Trophoblast cell (in vitro differentiated cells and primary cell): ENCODE measurements around the gene HTT.

Experiments used
- DNase-seq, 2 donors: peaks; one replicate each; pipeline ENCODE4 v3.0.0-alpha.2; 2016
- H2AFZ ChIP-seq: 2 replicates; pipeline ENCODE4 v1.6.1; 2013; ENCODE audit warnings: low read length, moderate library complexity, mild to moderate bottlenecking; ENCODE audit not compliant: insufficient read depth, poor library complexity
- H2AK5ac ChIP-seq: 2 replicates; pipeline ENCODE4 v1.6.1; 2013; ENCODE audit warnings: mild to moderate bottlenecking, low read length
- H2BK120ac ChIP-seq: 2 replicates; pipeline ENCODE4 v1.6.1; 2013; ENCODE audit warnings: low read length, mild to moderate bottlenecking, moderate library complexity; ENCODE audit not compliant: insufficient read depth, poor library complexity
- H2BK12ac ChIP-seq: 2 replicates; pipeline ENCODE4 v1.6.1; 2013; ENCODE audit warnings: mild to moderate bottlenecking, low read length, moderate library complexity
- H2BK5ac ChIP-seq: 2 replicates; pipeline ENCODE4 v1.6.1; 2013; ENCODE audit warnings: low read length, low read depth, moderate library complexity, mild to moderate bottlenecking; ENCODE audit not compliant: poor library complexity
- H3K14ac ChIP-seq: 2 replicates; pipeline ENCODE4 v1.6.1; 2013; ENCODE audit warnings: mild to moderate bottlenecking, low read length
- H3K18ac ChIP-seq: 2 replicates; pipeline ENCODE4 v1.6.1; 2013; ENCODE audit warnings: mild to moderate bottlenecking, low read length
- H3K23ac ChIP-seq: 2 replicates; pipeline ENCODE4 v1.6.1; 2013; ENCODE audit warnings: low read length
- H3K27ac ChIP-seq: 2 replicates; pipeline ENCODE4 v1.5.1; 2013; ENCODE audit warnings: low read depth, mild to moderate bottlenecking, inconsistent platforms, low read length, moderate library complexity
- H3K27me3 ChIP-seq: 2 replicates; pipeline ENCODE4 v1.6.1; 2013; ENCODE audit warnings: inconsistent platforms, mild to moderate bottlenecking, low read length, moderate library complexity; ENCODE audit not compliant: insufficient read depth
- H3K36me3 ChIP-seq, 2 experiments: 1 replicate in 1 of 2; 2 replicates in 1 of 2; pipeline ENCODE4 v1.6.1; 2013; ENCODE audit warnings: low read length in 2 of 2, mild to moderate bottlenecking in 2 of 2, moderate library complexity in 1 of 2; ENCODE audit not compliant: insufficient read depth in 2 of 2, control insufficient read depth in 1 of 2
- H3K4ac ChIP-seq: 2 replicates; pipeline ENCODE4 v1.6.1; 2013; ENCODE audit warnings: low read depth, mild to moderate bottlenecking, low read length, moderate library complexity
- H3K4me1 ChIP-seq, 2 experiments: 1 replicate in 1 of 2; 2 replicates in 1 of 2; pipeline ENCODE4 v1.6.1; 2013; ENCODE audit warnings: low read length in 2 of 2, mild to moderate bottlenecking in 2 of 2, moderate library complexity in 1 of 2; ENCODE audit not compliant: insufficient read depth in 2 of 2, control insufficient read depth in 1 of 2
- H3K4me2 ChIP-seq: 2 replicates; pipeline ENCODE4 v1.6.1; 2013; ENCODE audit warnings: inconsistent platforms, mild to moderate bottlenecking, low read length, moderate library complexity
- H3K4me3 ChIP-seq: 2 replicates; pipeline ENCODE4 v1.5.1; 2013; ENCODE audit warnings: mild to moderate bottlenecking, low read depth, low read length, inconsistent platforms
- H3K79me1 ChIP-seq: one replicate; pipeline ENCODE4 v1.6.1; 2013; ENCODE audit warnings: low read length
- H3K79me2 ChIP-seq: 2 replicates; pipeline ENCODE4 v1.6.1; 2013; ENCODE audit warnings: low read length, mild to moderate bottlenecking; ENCODE audit not compliant: control insufficient read depth, insufficient read depth, poor library complexity
- H3K9ac ChIP-seq: 2 replicates; pipeline ENCODE4 v1.6.1; 2013; ENCODE audit warnings: mild to moderate bottlenecking, low read length
- H3K9me3 ChIP-seq: 2 replicates; pipeline ENCODE4 v1.6.1; 2013; ENCODE audit warnings: low read depth, mild to moderate bottlenecking, control low read depth, inconsistent platforms, low read length; ENCODE audit not compliant: insufficient read depth
- H4K12ac ChIP-seq: 2 replicates; pipeline ENCODE4 v1.6.1; 2013; ENCODE audit warnings: low read depth, mild to moderate bottlenecking, low read length, moderate library complexity
- H4K8ac ChIP-seq: 2 replicates; pipeline ENCODE4 v1.6.1; 2013; ENCODE audit warnings: low read depth, mild to moderate bottlenecking, low read length, moderate library complexity
- H4K91ac ChIP-seq: one replicate; pipeline ENCODE4 v1.6.1; 2013; ENCODE audit warnings: low read depth, mild to moderate bottlenecking, low read length, moderate library complexity
- WGBS: extraction: QIAGEN DNeasy Blood & Tissue Kit; methylation state at CpG from one replicate; pipeline ENCODE4 v1.1.7; 2013; ENCODE audit warnings: missing lambda C conversion rate; ENCODE audit not compliant: insufficient read length, insufficient coverage; ENCODE audit errors: extremely low coverage; 5-methylcytosine and 5-hydroxymethylcytosine counted together

HTT gene

DNA sequence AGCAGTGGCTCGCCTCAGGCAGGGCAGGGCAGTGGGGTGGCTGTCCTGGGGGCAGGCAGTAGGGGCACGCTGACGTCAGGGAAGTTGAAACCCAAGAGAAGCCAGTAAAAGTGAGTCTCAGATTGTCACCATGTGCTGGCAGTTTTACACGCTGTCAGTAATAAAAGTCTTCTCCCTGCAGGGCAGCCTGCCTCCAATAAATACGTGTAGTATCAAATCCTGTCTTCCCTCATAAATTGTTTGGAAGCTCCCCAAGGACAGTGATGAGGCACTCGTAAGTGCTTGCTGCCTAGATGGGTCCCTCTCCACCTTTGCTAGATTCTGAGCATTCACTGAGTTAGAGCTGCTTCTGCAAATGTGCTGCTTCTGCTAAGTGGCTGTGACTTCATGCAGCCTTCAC is 113.6 kb downstream of the HTT start:
- no peak for DNase-seq
- H4K8ac ChIP-seq = no peak overlapping the region
- no peak overlapping the region for H2BK12ac ChIP-seq
- WGBS = no CpG with 5 or more reads among the region's 6 CpGs
- no peak overlapping the region for H3K4me2 ChIP-seq
- H3K4me1 ChIP-seq = no peaks in the 10 kb centered on the region
- no peak overlapping the region for H2BK5ac ChIP-seq
- H2AFZ ChIP-seq = no peak overlapping the region
- H3K9ac ChIP-seq = no peak overlapping the region
- H3K23ac ChIP-seq = no peak overlapping the region
- H4K91ac ChIP-seq = no peak overlapping the region
- no peak overlapping the region for H3K18ac ChIP-seq
- no peak overlapping the region for H3K4ac ChIP-seq
- no peak overlapping the region for H3K14ac ChIP-seq
- H3K79me2 ChIP-seq = no peaks in the 10 kb centered on the region
- no peak overlapping the region for H4K12ac ChIP-seq
- no peaks in the 10 kb centered on the region for H3K79me1 ChIP-seq
- H2BK120ac ChIP-seq = no peak overlapping the region
- no peaks in the 10 kb centered on the region for H3K27me3 ChIP-seq
- H3K36me3 ChIP-seq = peaks cover 29 to 44% of the 10 kb centered on the region in 2 experiments
- no peak overlapping the region for H3K27ac ChIP-seq
- H3K9me3 ChIP-seq = no peaks in the 10 kb centered on the region
- no peak overlapping the region for H3K4me3 ChIP-seq
- H2AK5ac ChIP-seq = no peak overlapping the region

DNA sequence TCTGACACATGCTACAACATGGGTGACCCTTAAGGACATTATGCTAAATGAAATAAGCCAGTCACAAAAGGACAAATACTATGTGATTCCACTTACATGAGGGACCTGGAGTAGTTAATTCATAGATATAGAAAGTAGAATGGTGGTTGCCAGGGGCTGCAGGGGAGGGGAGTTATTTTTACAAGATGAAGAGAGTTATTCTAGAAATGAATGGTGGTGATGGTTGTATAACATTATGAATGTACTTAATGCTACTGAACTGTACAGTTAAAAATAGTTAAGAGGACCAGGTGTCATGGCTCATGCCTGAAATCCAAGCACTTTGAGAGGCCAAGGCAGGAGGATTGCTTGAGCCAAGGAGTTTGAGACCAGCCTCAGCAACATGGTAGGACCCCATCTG is 115.0 kb downstream of the HTT start:
- no peak overlapping the region for H3K14ac ChIP-seq
- H3K4me3 ChIP-seq = no peak overlapping the region
- no peak overlapping the region for H3K27ac ChIP-seq
- H2AK5ac ChIP-seq = no peak overlapping the region
- DNase-seq = no peak
- H3K79me1 ChIP-seq = no peaks in the 10 kb centered on the region
- H3K9ac ChIP-seq = no peak overlapping the region
- peaks cover 27 to 35% of the 10 kb centered on the region in 2 experiments for H3K36me3 ChIP-seq
- no peak overlapping the region for H2BK120ac ChIP-seq
- no peaks in the 10 kb centered on the region for H3K9me3 ChIP-seq
- no peak overlapping the region for H3K18ac ChIP-seq
- no peak overlapping the region for H2BK5ac ChIP-seq
- no peak overlapping the region for H4K91ac ChIP-seq
- H2BK12ac ChIP-seq = no peak overlapping the region
- H3K4me2 ChIP-seq = no peak overlapping the region
- H4K8ac ChIP-seq = no peak overlapping the region
- H3K4me1 ChIP-seq = no peaks in the 10 kb centered on the region
- H3K79me2 ChIP-seq = no peaks in the 10 kb centered on the region
- H3K27me3 ChIP-seq = no peaks in the 10 kb centered on the region
- H3K4ac ChIP-seq = no peak overlapping the region
- no peak overlapping the region for H2AFZ ChIP-seq
- H3K23ac ChIP-seq = no peak overlapping the region
- no peak overlapping the region for H4K12ac ChIP-seq

DNA sequence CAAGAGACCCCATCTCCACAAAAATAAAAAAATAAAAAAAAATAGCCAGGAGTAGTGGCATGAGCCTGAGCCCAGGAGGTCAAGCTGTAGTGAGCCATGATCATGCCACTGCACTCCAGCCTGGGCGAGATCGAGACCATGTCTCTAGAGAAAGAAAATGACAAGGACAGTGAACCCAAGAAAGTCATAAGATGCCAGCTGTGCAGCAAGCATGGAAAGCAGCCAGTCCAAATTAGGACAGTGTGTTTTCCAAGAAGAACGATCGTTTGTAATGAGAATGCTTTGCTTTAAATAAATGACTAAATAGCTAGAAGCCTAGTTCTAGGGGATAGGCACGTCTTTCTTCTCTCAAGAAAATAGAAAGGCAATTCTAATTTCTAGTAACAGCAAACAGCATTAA is 116.1 kb downstream of the HTT start:
- H4K12ac ChIP-seq = no peak overlapping the region
- H3K4ac ChIP-seq = no peak overlapping the region
- no peak overlapping the region for H2BK5ac ChIP-seq
- H3K23ac ChIP-seq = no peak overlapping the region
- no peak overlapping the region for H2BK12ac ChIP-seq
- no peak overlapping the region for H3K9ac ChIP-seq
- H3K79me1 ChIP-seq = no peaks in the 10 kb centered on the region
- no peaks in the 10 kb centered on the region for H3K4me1 ChIP-seq
- H3K4me3 ChIP-seq = no peak overlapping the region
- H3K14ac ChIP-seq = no peak overlapping the region
- no peak for DNase-seq
- peaks cover 26 to 34% of the 10 kb centered on the region in 2 experiments for H3K36me3 ChIP-seq
- no peaks in the 10 kb centered on the region for H3K79me2 ChIP-seq
- H3K27ac ChIP-seq = no peak overlapping the region
- H2AK5ac ChIP-seq = no peak overlapping the region
- no peak overlapping the region for H3K18ac ChIP-seq
- no peaks in the 10 kb centered on the region for H3K9me3 ChIP-seq
- no peaks in the 10 kb centered on the region for H3K27me3 ChIP-seq
- no peak overlapping the region for H2AFZ ChIP-seq
- H3K4me2 ChIP-seq = no peak overlapping the region
- H4K91ac ChIP-seq = no peak overlapping the region
- no peak overlapping the region for H4K8ac ChIP-seq
- WGBS = no CpG with 5 or more reads among the region's 5 CpGs
- no peak overlapping the region for H2BK120ac ChIP-seq

DNA sequence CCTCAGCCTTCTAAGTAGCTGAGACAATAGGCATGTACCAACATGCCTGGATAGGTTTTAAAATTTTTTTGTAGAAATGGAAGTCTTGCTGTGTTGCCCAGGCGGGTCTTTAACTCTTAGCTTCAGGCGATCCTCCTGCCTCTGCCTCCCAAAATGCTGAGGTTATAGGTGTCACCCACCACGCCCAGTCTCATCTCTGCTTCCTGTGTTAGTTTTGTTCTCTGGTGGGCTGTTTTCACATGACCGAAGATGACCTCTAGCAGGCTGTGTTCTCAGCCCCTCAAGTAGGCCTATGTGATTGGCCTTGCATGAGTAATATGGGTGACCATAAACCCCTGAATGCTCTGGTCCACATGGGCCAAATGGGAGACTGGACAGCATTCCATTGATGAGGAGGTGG is 117.7 kb downstream of the HTT start:
- Histone ChIP-seq H3K4ac (no peak overlapping the region), H3K14ac (no peak overlapping the region), H2BK12ac (no peak overlapping the region), H3K27ac (no peak overlapping the region), H2AFZ (no peak overlapping the region), H4K8ac (peak overlapping the region; percentile 52), H4K12ac (peak overlapping the region; percentile 35), H4K91ac (peak overlapping the region; percentile 25), H3K18ac (peak overlapping the region; percentile 7), H2BK5ac (peak overlapping the region; percentile 25), H3K79me1 (no peaks in the 10 kb centered on the region), H3K4me2 (no peak overlapping the region), H3K27me3 (no peaks in the 10 kb centered on the region), H3K9me3 (no peaks in the 10 kb centered on the region), H3K4me3 (no peak overlapping the region), H3K4me1 (no peaks in the 10 kb centered on the region), H3K36me3 (peaks cover 31 to 39% of the 10 kb centered on the region in 2 experiments), H3K23ac (no peak overlapping the region), H3K9ac (no peak overlapping the region), H2BK120ac (peak overlapping the region; percentile 30), H2AK5ac (no peak overlapping the region), H3K79me2 (no peaks in the 10 kb centered on the region)
- DNase-seq = no peak
- WGBS = no CpG with 5 or more reads among the region's 4 CpGs
